ENCODE data around the gene C1orf167. TPM values are rescaled to one million over a fixed set of nuclear protein-coding genes. Genes with fewer than 3 reads are reported as not detected.

The C1orf167 gene
- total and polyA plus RNA-seq, 10 of the 15 experiments (the other 5 are each of a cell fraction or from before 2014, with no cell fraction given): 0.17 to 0.31 TPM; not detected in 8

DNA sequence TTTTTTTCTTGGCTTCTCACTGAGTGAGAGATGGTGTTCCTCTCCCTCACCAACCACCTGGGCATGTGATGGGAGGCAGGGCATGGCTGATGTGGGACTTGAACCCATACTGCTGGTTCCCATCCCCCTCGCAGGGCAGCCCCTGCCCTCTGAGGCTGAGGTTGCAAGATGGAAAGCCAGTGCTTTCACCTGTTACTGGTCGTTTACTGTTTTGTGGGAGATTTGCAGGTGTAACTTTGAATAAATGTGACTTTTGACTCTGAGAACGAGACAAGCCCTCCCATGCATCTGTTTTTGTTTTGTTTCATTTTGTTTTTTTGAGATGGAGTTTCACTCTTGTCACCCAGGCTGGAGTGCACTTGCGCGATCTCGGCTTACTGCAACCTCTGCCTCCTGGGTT is 21.6 kb downstream of the C1orf167 start:
- no peaks in the 10 kb centered on the region for H3K27me3 ChIP-seq (replicated peaks in 1 of 2; ENCODE audit: control insufficient read depth in 2 of 2, insufficient read depth in 2 of 2, low read length in 1 of 2)
- ATAC-seq (no peak), DNase-seq (ENCODE audit: low read depth, low spot score) (no peak), FAIRE-seq (no peak)
- H3K4me2 ChIP-seq (ENCODE audit: control insufficient read depth, insufficient read depth): no peak overlapping the region
- no peaks in the 10 kb centered on the region for H3K9me3 ChIP-seq (replicated peaks; ENCODE audit: control insufficient read depth, insufficient read depth, low read length)
- no peak overlapping the region; the same call in 1 of the 2 replicates for H2AFZ ChIP-seq (ENCODE audit: control insufficient read depth, low read depth, low read length)
- WGBS (ENCODE audit: insufficient coverage, insufficient replicate concordance, low lambda C conversion rate, missing lambda C conversion rate): 47% methylated on average over 6 of the region's 6 CpGs
- CTCF ChIA-PET: interaction anchor here (0.9 kb wide), 1 partner anchor 20 kb away, joined by 3 read pairs; no protein-coding TSS in a partner anchor
- no peak overlapping the region for H3K9ac ChIP-seq (ENCODE audit: control insufficient read depth, insufficient read depth, low read length)
- H3K27ac ChIP-seq (ENCODE audit: control insufficient read depth, insufficient read depth): no peak overlapping the region
- H4K20me1 ChIP-seq (ENCODE audit: control insufficient read depth, insufficient read depth): no peaks in the 10 kb centered on the region
- peaks cover 4% of the 10 kb centered on the region; the same call in 1 of the 2 replicates for H3K4me1 ChIP-seq (ENCODE audit: control insufficient read depth, insufficient read depth, low read length)
- no TSS peak for BruUV-seq (replicated peaks)
- RAD21 ChIA-PET (ENCODE audit: unreplicated experiment): no interaction called here
- POLR2A ChIA-PET: interaction anchor here (0.6 kb wide), 1 partner anchor 31 kb away, joined by 3 read pairs; no protein-coding TSS in a partner anchor
- no peak for TF ChIP-seq SREBF1 (IDR thresholded peaks at IDR 0.05; ENCODE audit: low read length)
- no peak for TF ChIP-seq SP1 (IDR thresholded peaks at IDR 0.05; ENCODE audit: low read depth, low read length)
- TF ChIP-seq RELA (IDR thresholded peaks at IDR 0.05; ENCODE audit: borderline replicate concordance, partially characterized antibody): no peak
- no peak for TF ChIP-seq PML (IDR thresholded peaks at IDR 0.05; ENCODE audit: low read length)
- no peak for TF ChIP-seq DPF2 (IDR thresholded peaks at IDR 0.05)
- no peak for TF ChIP-seq CBX3 (IDR thresholded peaks at IDR 0.05; ENCODE audit: borderline replicate concordance, low read depth)
- H3K79me2 ChIP-seq (ENCODE audit: control insufficient read depth, insufficient read depth, low read length): no peaks in the 10 kb centered on the region
- no peaks in the 10 kb centered on the region for H3K36me3 ChIP-seq (ENCODE audit: control insufficient read depth in 2 of 2, insufficient read depth in 2 of 2, low read length in 1 of 2)
- intact Hi-C loops (cut with micrococcal nuclease; ENCODE audit: unreplicated experiment) (no loop called here), in situ Hi-C loops (cut with MboI) (no loop called here)
- SMC1A ChIA-PET (ENCODE audit: uncharacterized antibody, unreplicated experiment): no interaction called here
- no peak overlapping the region for H3K4me3 ChIP-seq

DNA sequence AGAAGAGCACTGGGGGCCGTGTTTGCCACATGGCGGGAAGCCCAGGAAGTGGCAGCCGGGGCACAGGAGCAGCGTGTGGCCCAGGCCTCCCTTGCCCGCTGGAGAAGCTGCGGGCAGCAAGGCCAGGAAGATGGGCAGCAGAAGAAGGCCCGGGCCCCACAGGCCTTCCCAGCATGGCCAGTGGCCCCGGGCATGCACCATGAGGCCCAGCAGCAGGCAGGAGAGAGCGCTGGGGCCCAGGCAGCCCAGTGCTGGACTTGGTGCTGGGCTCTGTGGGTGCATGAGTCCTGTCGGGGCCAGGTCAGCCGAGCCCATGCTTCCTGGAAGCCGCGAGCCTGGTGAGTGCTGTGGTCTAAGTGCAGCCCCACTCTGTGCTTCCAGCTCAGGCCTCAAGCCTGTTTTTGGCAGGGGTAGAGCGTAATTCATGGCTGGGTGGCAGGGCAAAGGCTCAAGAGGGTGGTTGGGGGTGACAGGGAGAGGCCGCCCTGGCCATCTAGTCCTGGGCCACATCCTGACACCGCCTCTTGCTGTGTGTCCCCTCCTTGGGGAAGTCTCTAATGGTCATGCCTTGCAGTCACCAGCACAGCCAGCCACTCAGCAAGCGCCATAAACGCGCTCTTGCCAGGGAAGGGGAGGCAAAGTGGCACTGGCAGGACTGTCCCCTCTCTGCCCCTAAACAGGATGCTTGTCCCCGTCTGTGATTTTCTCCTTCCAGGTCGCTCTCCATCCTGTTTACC is 22.4 kb downstream of the C1orf167 start:
- Histone ChIP-seq H3K27me3 (replicated peaks in 1 of 2; ENCODE audit: control insufficient read depth in 2 of 2, insufficient read depth in 2 of 2, low read length in 1 of 2) (no peaks in the 10 kb centered on the region), H3K79me2 (ENCODE audit: control insufficient read depth, insufficient read depth, low read length) (no peaks in the 10 kb centered on the region), H3K27ac (ENCODE audit: control insufficient read depth, insufficient read depth) (no peak overlapping the region), H4K20me1 (ENCODE audit: control insufficient read depth, insufficient read depth) (no peaks in the 10 kb centered on the region), H3K4me2 (ENCODE audit: control insufficient read depth, insufficient read depth) (no peak overlapping the region), H3K9me3 (replicated peaks; ENCODE audit: control insufficient read depth, insufficient read depth, low read length) (no peaks in the 10 kb centered on the region), H3K9ac (ENCODE audit: control insufficient read depth, insufficient read depth, low read length) (no peak overlapping the region), H3K4me3 (no peak overlapping the region), H2AFZ (ENCODE audit: control insufficient read depth, low read depth, low read length) (no peak overlapping the region), H3K4me1 (ENCODE audit: control insufficient read depth, insufficient read depth, low read length) (peaks cover 4% of the 10 kb centered on the region; the same call in 1 of the 2 replicates), H3K36me3 (ENCODE audit: control insufficient read depth in 2 of 2, insufficient read depth in 2 of 2, low read length in 1 of 2) (no peaks in the 10 kb centered on the region)
- intact Hi-C loops (cut with micrococcal nuclease; ENCODE audit: unreplicated experiment) (no loop called here), in situ Hi-C loops (cut with MboI) (no loop called here)
- WGBS (ENCODE audit: insufficient coverage, insufficient replicate concordance, low lambda C conversion rate, missing lambda C conversion rate): 63% methylated on average over 21 of the region's 21 CpGs
- no peak for DNase-seq (ENCODE audit: low read depth, low spot score)
- BruUV-seq (replicated peaks): no TSS peak
- RAD21 ChIA-PET (ENCODE audit: unreplicated experiment): interaction anchor here (0.6 kb wide), 1 partner anchor 44 kb away, joined by 4 read pairs; no protein-coding TSS in a partner anchor
- SMC1A ChIA-PET (ENCODE audit: uncharacterized antibody, unreplicated experiment): interaction anchor here (1.0 to 1.2 kb wide), 2 partner anchors 13 to 44 kb away, joined by 3 to 4 read pairs; no protein-coding TSS in a partner anchor
- FAIRE-seq: no peak
- CTCF ChIA-PET: interaction anchor here (0.6 to 4.9 kb wide), 8 partner anchors 13 to 183 kb away, joined by 3 to 24 read pairs (median 4); no protein-coding TSS in a partner anchor
- POLR2A ChIA-PET: interaction anchor here (0.6 to 1.1 kb wide), 2 partner anchors 30 to 124 kb away, joined by 3 read pairs; no protein-coding TSS in a partner anchor
- ATAC-seq: no peak; the same call in 2 of the 3 replicates
- TF ChIP-seq DPF2 (IDR thresholded peaks at IDR 0.05) (no peak), BMI1 (IDR thresholded peaks at IDR 0.05; ENCODE audit: borderline replicate concordance) (no peak), HCFC1 (IDR thresholded peaks at IDR 0.05; ENCODE audit: low read length) (no peak), TCF12 (IDR thresholded peaks at IDR 0.05; ENCODE audit: low read depth, low read length) (no peak), TCF3 (IDR thresholded peaks at IDR 0.05; ENCODE audit: borderline replicate concordance, insufficient read depth, low read depth, low read length) (no peak), SPI1 (IDR thresholded peaks at IDR 0.05; ENCODE audit: borderline replicate concordance, insufficient read depth, low read depth, low read length) (no peak), BACH1 (IDR thresholded peaks at IDR 0.05; ENCODE audit: borderline replicate concordance) (no peak), GATAD2B (conservative IDR thresholded peaks at IDR 0.05; ENCODE audit: low read depth) (no peak), CHD4 (IDR thresholded peaks at IDR 0.05) (no peak), ZBED1 (IDR thresholded peaks at IDR 0.05; ENCODE audit: borderline replicate concordance) (no peak), SREBF1 (IDR thresholded peaks at IDR 0.05; ENCODE audit: low read length) (no peak)
- TF ChIP-seq, protein P1, sequence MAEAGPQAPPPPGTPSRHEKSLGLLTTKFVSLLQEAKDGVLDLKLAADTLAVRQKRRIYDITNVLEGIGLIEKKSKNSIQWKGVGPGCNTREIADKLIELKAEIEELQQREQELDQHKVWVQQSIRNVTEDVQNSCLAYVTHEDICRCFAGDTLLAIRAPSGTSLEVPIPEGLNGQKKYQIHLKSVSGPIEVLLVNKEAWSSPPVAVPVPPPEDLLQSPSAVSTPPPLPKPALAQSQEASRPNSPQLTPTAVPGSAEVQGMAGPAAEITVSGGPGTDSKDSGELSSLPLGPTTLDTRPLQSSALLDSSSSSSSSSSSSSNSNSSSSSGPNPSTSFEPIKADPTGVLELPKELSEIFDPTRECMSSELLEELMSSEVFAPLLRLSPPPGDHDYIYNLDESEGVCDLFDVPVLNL (IDR thresholded peaks at IDR 0.05; ENCODE audit: low read depth, low read length): no peak
- TF ChIP-seq, protein P2, sequence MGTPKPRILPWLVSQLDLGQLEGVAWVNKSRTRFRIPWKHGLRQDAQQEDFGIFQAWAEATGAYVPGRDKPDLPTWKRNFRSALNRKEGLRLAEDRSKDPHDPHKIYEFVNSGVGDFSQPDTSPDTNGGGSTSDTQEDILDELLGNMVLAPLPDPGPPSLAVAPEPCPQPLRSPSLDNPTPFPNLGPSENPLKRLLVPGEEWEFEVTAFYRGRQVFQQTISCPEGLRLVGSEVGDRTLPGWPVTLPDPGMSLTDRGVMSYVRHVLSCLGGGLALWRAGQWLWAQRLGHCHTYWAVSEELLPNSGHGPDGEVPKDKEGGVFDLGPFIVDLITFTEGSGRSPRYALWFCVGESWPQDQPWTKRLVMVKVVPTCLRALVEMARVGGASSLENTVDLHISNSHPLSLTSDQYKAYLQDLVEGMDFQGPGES (IDR thresholded peaks at IDR 0.05): no peak
